NB4 (cell line): Measurements from ENCODE around the gene NARF.

Experiments used
- CTCF ChIP-seq: IDR thresholded peaks from one replicate; pipeline ENCODE4 v1.5.1; 2012; ENCODE audit warnings: low read depth, low read length
- MYC ChIP-seq: IDR thresholded peaks from 2 replicates; pipeline ENCODE4 v1.6.1; 2011; ENCODE audit warnings: low read depth, low read length
- POLR2A ChIP-seq: IDR thresholded peaks from 2 replicates; pipeline ENCODE4 v1.6.1; 2011; ENCODE audit warnings: mild to moderate bottlenecking; ENCODE audit not compliant: insufficient read length; ENCODE audit errors: extremely low read depth

- TF ChIP-seq CTCF: no peak
- TF ChIP-seq POLR2A: no peak
- TF ChIP-seq MYC: no peak
Observed at GRCh38 chr17:82487910-82488309, 29.4 kb downstream of the NARF start.
